ENCODE results near the gene MRE11.

Gene MRE11

DNA sequence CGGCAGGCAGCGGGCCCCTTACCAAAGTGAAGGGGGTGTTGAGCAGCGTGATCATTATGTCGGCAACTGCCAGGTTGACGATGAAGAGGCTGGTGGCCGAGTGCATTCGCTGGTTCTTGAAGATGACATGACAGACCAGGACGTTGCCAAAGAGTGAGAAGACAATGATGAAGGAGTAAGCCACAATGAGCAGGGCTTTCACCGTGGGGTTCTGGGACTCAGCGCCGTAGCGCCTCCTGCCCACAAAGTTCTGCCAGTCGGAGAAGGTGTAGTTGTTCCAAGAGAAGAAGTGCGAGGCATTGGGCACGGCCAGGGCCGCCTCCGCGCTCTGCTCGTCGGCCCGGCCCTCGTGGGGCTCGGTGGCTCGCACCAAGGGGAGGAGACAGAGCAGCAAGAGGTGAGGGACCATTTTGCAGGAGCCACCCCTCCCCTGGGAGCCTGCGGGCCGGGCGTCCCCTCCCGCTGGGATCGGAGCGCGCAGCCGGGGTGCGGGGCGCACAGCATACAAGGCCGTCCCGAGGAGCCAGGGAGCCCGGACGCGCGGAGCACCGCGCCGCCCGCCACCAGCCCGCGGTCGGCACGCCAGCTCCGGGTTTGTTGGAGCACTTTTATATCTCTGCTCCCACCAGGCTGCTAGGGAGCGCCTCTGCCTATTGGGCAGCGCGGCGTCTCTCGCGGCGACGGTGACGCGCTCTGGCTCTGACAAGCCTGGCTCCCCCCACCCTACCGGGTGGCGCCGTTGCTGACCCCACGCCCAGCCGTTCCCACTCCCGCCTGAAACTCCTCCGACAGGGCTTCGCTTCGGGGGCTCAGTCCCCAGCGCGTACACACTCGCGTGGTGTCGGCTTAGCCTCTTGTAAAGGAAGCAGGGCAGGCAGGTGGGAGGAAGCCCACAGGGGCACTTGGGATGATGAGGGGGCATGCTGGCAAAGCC lies 92.5 kb downstream of the MRE11 start, which contains the start of gene GPR83:
TSS of gene GPR83 (minus strand) at position 581 of the 934 bp plus-strand sequence. CDS start at position 409, 172 bp downstream.
- Histone ChIP-seq H3K4me1 (ENCODE audit: control insufficient read depth in 1 of 2, insufficient read depth in 2 of 2, low read length in 2 of 2) (peaks cover 5 to 10% of the 10 kb centered on the region in 2 experiments), H3K9ac (ENCODE audit: low read length) (no peak within 1 kb of the TSS), H3K79me2 (ENCODE audit: control insufficient read depth, insufficient read depth, low read length, poor library complexity) (no peaks in the 10 kb centered on the region), H2AFZ (ENCODE audit: insufficient read depth, low read length, poor library complexity) (peak within 1 kb of the TSS; percentile 44), H2AK5ac (ENCODE audit: low read length) (no peak within 1 kb of the TSS), H3K14ac (ENCODE audit: low read length) (no peak within 1 kb of the TSS), H3K4me3 (ENCODE audit: low read depth, low read length) (peak within 1 kb of the TSS; percentile 29), H3K9me3 (ENCODE audit: insufficient read depth, low read depth, low read length) (peaks cover 1% of the 10 kb centered on the region), H4K91ac (ENCODE audit: low read depth, low read length) (no peak within 1 kb of the TSS), H2BK5ac (ENCODE audit: low read depth, low read length, poor library complexity) (no peak within 1 kb of the TSS), H2BK120ac (ENCODE audit: insufficient read depth, low read length, poor library complexity) (no peak within 1 kb of the TSS), H3K18ac (ENCODE audit: low read length) (no peak within 1 kb of the TSS), H3K4ac (ENCODE audit: low read depth, low read length) (no peak within 1 kb of the TSS), H3K27ac (ENCODE audit: low read depth, low read length) (no peak within 1 kb of the TSS), H3K36me3 (ENCODE audit: control insufficient read depth in 1 of 2, insufficient read depth in 2 of 2, low read length in 2 of 2) (no peaks in the 10 kb centered on the region), H3K23ac (ENCODE audit: low read length) (no peak within 1 kb of the TSS), H3K4me2 (ENCODE audit: low read length) (peak within 1 kb of the TSS; percentile 85), H4K8ac (ENCODE audit: low read depth, low read length) (no peak within 1 kb of the TSS), H2BK12ac (ENCODE audit: low read length) (no peak within 1 kb of the TSS), H3K79me1 (ENCODE audit: low read length) (no peaks in the 10 kb centered on the region), H3K27me3 (ENCODE audit: insufficient read depth, low read length) (peaks cover 26% of the 10 kb centered on the region), H4K12ac (ENCODE audit: low read depth, low read length) (no peak within 1 kb of the TSS)
- no CpG with 5 or more reads among the region's 73 CpGs for WGBS (ENCODE audit: extremely low coverage, insufficient coverage, insufficient read length)
- no peak for DNase-seq

DNA sequence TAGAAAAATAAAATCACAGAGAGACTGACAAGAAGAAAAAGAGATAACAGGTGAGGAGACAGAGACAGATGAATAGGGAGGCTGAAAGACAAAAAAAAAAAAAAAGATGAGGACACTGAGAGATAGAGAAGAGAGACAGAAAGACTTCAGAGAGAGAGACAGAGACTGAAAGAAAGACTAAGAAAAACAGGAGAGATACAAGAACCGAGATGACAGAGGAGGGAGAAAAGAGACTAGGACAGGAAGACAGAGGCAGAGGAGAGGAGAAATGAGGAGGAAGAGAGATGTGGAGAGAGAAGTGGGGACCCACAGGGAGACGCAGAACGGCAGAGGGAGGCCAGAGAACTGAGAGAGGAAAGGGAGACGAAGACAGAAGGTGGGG lies 93.2 kb downstream of the MRE11 start:
- no peak overlapping the region for H2BK120ac ChIP-seq (ENCODE audit: insufficient read depth, low read length, poor library complexity)
- no peak overlapping the region for H2BK12ac ChIP-seq (ENCODE audit: low read length)
- H3K27ac ChIP-seq (ENCODE audit: low read depth, low read length) = no peak overlapping the region
- H3K18ac ChIP-seq (ENCODE audit: low read length) = no peak overlapping the region
- H3K79me2 ChIP-seq (ENCODE audit: control insufficient read depth, insufficient read depth, low read length, poor library complexity) = no peaks in the 10 kb centered on the region
- H3K4me3 ChIP-seq (ENCODE audit: low read depth, low read length) = no peak overlapping the region
- H2AFZ ChIP-seq (ENCODE audit: insufficient read depth, low read length, poor library complexity) = no peak overlapping the region
- no peak overlapping the region for H2AK5ac ChIP-seq (ENCODE audit: low read length)
- H3K4me1 ChIP-seq (ENCODE audit: control insufficient read depth in 1 of 2, insufficient read depth in 2 of 2, low read length in 2 of 2) = peaks cover 5 to 10% of the 10 kb centered on the region in 2 experiments
- H3K79me1 ChIP-seq (ENCODE audit: low read length) = no peaks in the 10 kb centered on the region
- H4K91ac ChIP-seq (ENCODE audit: low read depth, low read length) = no peak overlapping the region
- no peaks in the 10 kb centered on the region for H3K36me3 ChIP-seq (ENCODE audit: control insufficient read depth in 1 of 2, insufficient read depth in 2 of 2, low read length in 2 of 2)
- H3K9me3 ChIP-seq (ENCODE audit: insufficient read depth, low read depth, low read length) = peaks cover 1% of the 10 kb centered on the region
- H3K4ac ChIP-seq (ENCODE audit: low read depth, low read length) = no peak overlapping the region
- H4K12ac ChIP-seq (ENCODE audit: low read depth, low read length) = no peak overlapping the region
- no peak overlapping the region for H3K4me2 ChIP-seq (ENCODE audit: low read length)
- DNase-seq = no peak
- H3K9ac ChIP-seq (ENCODE audit: low read length) = no peak overlapping the region
- no peak overlapping the region for H3K23ac ChIP-seq (ENCODE audit: low read length)
- H4K8ac ChIP-seq (ENCODE audit: low read depth, low read length) = no peak overlapping the region
- WGBS (ENCODE audit: extremely low coverage, insufficient coverage, insufficient read length) = no CpG with 5 or more reads among the region's 4 CpGs
- H2BK5ac ChIP-seq (ENCODE audit: low read depth, low read length, poor library complexity) = no peak overlapping the region
- no peak overlapping the region for H3K14ac ChIP-seq (ENCODE audit: low read length)
- H3K27me3 ChIP-seq (ENCODE audit: insufficient read depth, low read length) = peaks cover 26% of the 10 kb centered on the region

- WGBS (ENCODE audit: extremely low coverage, insufficient coverage, insufficient read length) = no CpG with 5 or more reads among the region's 4 CpGs
- H4K91ac ChIP-seq (ENCODE audit: low read depth, low read length) = no peak overlapping the region
Measured at GRCh38 chr11:94400050-94400449, 93.6 kb downstream of the MRE11 start.

DNA sequence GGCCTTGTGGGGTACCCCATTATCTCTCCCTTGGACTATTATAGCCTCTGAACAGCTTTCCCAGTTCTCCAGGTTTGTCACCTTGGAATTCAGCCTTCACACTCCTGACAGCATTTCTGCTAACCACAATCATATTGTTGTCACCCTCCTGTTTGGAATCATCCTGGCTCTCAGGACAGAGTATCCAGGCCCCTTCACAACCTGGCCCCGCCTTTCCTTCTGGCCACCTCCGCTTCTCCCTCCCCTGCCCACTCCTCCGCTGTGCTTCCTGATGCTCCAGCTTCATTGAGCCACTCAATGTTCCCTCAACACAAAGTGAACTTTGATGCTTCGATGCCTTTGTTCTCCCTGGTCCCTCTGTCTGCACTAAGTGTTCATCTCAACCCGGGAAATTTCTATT lies 95.5 kb downstream of the MRE11 start:
- no peak overlapping the region for H4K91ac ChIP-seq (ENCODE audit: low read depth, low read length)
- H2AK5ac ChIP-seq (ENCODE audit: low read length) = no peak overlapping the region
- no peak overlapping the region for H2BK5ac ChIP-seq (ENCODE audit: low read depth, low read length, poor library complexity)
- no peak overlapping the region for H3K18ac ChIP-seq (ENCODE audit: low read length)
- H3K36me3 ChIP-seq (ENCODE audit: control insufficient read depth in 1 of 2, insufficient read depth in 2 of 2, low read length in 2 of 2) = no peaks in the 10 kb centered on the region
- H2BK12ac ChIP-seq (ENCODE audit: low read length) = no peak overlapping the region
- no peak overlapping the region for H3K27ac ChIP-seq (ENCODE audit: low read depth, low read length)
- no peaks in the 10 kb centered on the region for H3K79me1 ChIP-seq (ENCODE audit: low read length)
- H2AFZ ChIP-seq (ENCODE audit: insufficient read depth, low read length, poor library complexity) = no peak overlapping the region
- no peak overlapping the region for H4K8ac ChIP-seq (ENCODE audit: low read depth, low read length)
- no peak overlapping the region for H3K9ac ChIP-seq (ENCODE audit: low read length)
- no peak overlapping the region for H2BK120ac ChIP-seq (ENCODE audit: insufficient read depth, low read length, poor library complexity)
- H3K4me3 ChIP-seq (ENCODE audit: low read depth, low read length) = no peak overlapping the region
- no peak overlapping the region for H4K12ac ChIP-seq (ENCODE audit: low read depth, low read length)
- peaks cover 5 to 10% of the 10 kb centered on the region in 2 experiments for H3K4me1 ChIP-seq (ENCODE audit: control insufficient read depth in 1 of 2, insufficient read depth in 2 of 2, low read length in 2 of 2)
- DNase-seq = no peak
- peaks cover 26% of the 10 kb centered on the region for H3K27me3 ChIP-seq (ENCODE audit: insufficient read depth, low read length)
- no peak overlapping the region for H3K14ac ChIP-seq (ENCODE audit: low read length)
- no peak overlapping the region for H3K23ac ChIP-seq (ENCODE audit: low read length)
- no peaks in the 10 kb centered on the region for H3K79me2 ChIP-seq (ENCODE audit: control insufficient read depth, insufficient read depth, low read length, poor library complexity)
- no peak overlapping the region for H3K4ac ChIP-seq (ENCODE audit: low read depth, low read length)
- no CpG with 5 or more reads among the region's 5 CpGs for WGBS (ENCODE audit: extremely low coverage, insufficient coverage, insufficient read length)
- H3K9me3 ChIP-seq (ENCODE audit: insufficient read depth, low read depth, low read length) = peaks cover 1% of the 10 kb centered on the region
- H3K4me2 ChIP-seq (ENCODE audit: low read length) = no peak overlapping the region

More at GRCh38 chr11:94400050-94400449, 93.6 kb downstream of the MRE11 start:
- no peak overlapping the region for H3K4ac ChIP-seq (ENCODE audit: low read depth, low read length)
- H3K79me1 ChIP-seq (ENCODE audit: low read length) = no peaks in the 10 kb centered on the region
- H3K79me2 ChIP-seq (ENCODE audit: control insufficient read depth, insufficient read depth, low read length, poor library complexity) = no peaks in the 10 kb centered on the region
- H3K9ac ChIP-seq (ENCODE audit: low read length) = no peak overlapping the region
- H3K36me3 ChIP-seq (ENCODE audit: control insufficient read depth in 1 of 2, insufficient read depth in 2 of 2, low read length in 2 of 2) = no peaks in the 10 kb centered on the region
- H2BK120ac ChIP-seq (ENCODE audit: insufficient read depth, low read length, poor library complexity) = no peak overlapping the region
- H3K27ac ChIP-seq (ENCODE audit: low read depth, low read length) = no peak overlapping the region
- H3K14ac ChIP-seq (ENCODE audit: low read length) = no peak overlapping the region
- H4K8ac ChIP-seq (ENCODE audit: low read depth, low read length) = no peak overlapping the region
- H3K27me3 ChIP-seq (ENCODE audit: insufficient read depth, low read length) = peaks cover 26% of the 10 kb centered on the region
- H3K18ac ChIP-seq (ENCODE audit: low read length) = no peak overlapping the region
- H3K9me3 ChIP-seq (ENCODE audit: insufficient read depth, low read depth, low read length) = peaks cover 1% of the 10 kb centered on the region
- no peak overlapping the region for H3K4me2 ChIP-seq (ENCODE audit: low read length)
- no peak for DNase-seq
- H4K12ac ChIP-seq (ENCODE audit: low read depth, low read length) = no peak overlapping the region
- no peak overlapping the region for H3K4me3 ChIP-seq (ENCODE audit: low read depth, low read length)
- no peak overlapping the region for H2AFZ ChIP-seq (ENCODE audit: insufficient read depth, low read length, poor library complexity)
- no peak overlapping the region for H2BK5ac ChIP-seq (ENCODE audit: low read depth, low read length, poor library complexity)
- H3K4me1 ChIP-seq (ENCODE audit: control insufficient read depth in 1 of 2, insufficient read depth in 2 of 2, low read length in 2 of 2) = peaks cover 5 to 10% of the 10 kb centered on the region in 2 experiments
- no peak overlapping the region for H2BK12ac ChIP-seq (ENCODE audit: low read length)
- H2AK5ac ChIP-seq (ENCODE audit: low read length) = no peak overlapping the region
- no peak overlapping the region for H3K23ac ChIP-seq (ENCODE audit: low read length)
